ENCODE data around the gene LRCH4.
"Not testable (repeated sequence)": the region's sequence is repeated elsewhere in the genome, so short reads cannot be mapped to it uniquely, and the experiment has no call there.

LRCH4 gene

GRCh38 chr7:100545360-100546128, 40.4 kb downstream of the LRCH4 start:
- H3K27ac ChIP-seq: peak overlapping the region; percentile 100
- TF ChIP-seq ZFX (IDR thresholded peaks at IDR 0.05) (peak; percentile 15; the same call in 1 of the 2 replicates), CTCF (conservative IDR thresholded peaks at IDR 0.05) (no peak)

DNA sequence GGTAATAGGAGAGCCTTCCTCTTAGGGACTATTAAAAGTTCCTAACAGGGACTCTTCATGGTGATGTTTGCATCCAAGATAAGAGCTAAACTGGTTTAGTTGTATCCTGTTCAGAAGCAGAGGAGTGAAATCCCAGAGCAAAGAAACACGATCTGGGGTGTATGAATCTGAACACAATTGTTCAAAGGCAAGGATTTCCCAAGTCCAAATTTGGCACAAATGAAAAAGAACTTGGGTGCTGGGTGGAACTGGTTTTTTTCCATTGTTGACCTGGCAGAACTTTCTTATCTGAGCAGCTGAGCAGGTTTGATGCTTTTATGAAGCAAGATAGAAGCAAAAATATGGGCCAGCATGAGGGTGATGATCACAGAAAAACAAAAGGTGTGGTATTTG, 41.0 kb downstream of the LRCH4 start:
- TF ChIP-seq CTCF (conservative IDR thresholded peaks at IDR 0.05): no peak
- no peak for TF ChIP-seq ZFX (IDR thresholded peaks at IDR 0.05)
- peak overlapping the region; percentile 100 for H3K27ac ChIP-seq

DNA sequence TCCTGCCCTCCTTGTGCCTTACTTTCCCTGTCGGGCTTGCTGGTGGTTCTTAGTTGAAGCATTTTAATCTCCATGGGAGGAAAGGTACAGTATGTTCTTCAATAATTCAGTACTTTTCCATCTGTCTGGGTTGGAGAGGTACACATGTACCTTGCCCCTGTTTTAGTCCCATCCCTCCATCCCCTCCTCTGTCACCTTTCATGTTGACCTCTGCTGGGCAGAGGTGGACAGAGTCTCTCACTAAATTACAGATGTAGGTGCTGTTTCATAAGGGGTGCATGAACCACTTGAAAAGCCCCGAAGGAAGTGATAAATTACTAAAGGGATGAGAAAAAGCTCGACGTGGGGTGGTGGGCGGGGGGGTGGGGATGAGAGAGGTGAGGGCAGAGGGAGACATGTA, 41.5 kb downstream of the LRCH4 start:
- H3K27ac ChIP-seq: peak overlapping the region; percentile 100
- TF ChIP-seq ZFX (IDR thresholded peaks at IDR 0.05) (no peak), CTCF (conservative IDR thresholded peaks at IDR 0.05) (no peak)

GRCh38 chr7:100543586-100543985, 42.3 kb downstream of the LRCH4 start:
- peak overlapping the region; percentile 100 for H3K27ac ChIP-seq
- no peak for TF ChIP-seq ZFX (IDR thresholded peaks at IDR 0.05)
- no peak for TF ChIP-seq CTCF (conservative IDR thresholded peaks at IDR 0.05)

GRCh38 chr7:100541309-100541708, 44.6 kb downstream of the LRCH4 start:
- H3K27ac ChIP-seq: not testable (repeated sequence)

DNA sequence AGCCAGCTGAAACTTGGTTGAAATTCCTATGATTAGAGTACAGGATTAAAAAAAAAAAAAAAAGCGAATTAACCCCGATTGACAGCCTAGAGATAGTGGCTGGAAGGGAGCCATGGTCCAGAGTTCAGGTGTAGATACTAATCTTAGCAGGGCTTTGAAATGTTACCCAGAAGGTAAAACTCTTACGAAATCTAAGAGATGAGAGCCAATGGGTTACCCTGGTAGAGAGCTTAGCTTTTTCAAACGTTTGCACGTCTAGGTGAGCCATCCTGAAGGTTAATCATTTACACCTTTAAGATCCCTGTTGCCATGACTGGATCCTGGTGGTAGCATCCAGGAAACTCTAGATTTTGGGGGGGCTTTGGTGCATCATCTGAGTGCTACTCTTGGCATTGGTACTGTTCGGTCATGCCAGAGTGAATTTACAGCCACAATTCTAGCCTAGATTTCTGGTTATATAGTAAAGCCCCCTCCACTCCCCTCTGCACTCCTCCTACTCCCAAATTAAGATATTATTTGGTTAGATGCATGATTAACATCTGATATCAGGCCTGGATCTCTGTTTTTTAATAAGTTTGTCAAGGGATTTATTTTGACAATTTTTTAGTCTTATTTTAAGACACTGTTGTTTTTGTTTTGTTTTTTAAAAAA, 45.7 kb downstream of the LRCH4 start:
- H3K27ac ChIP-seq: peak overlapping the region; percentile 82
- TF ChIP-seq CTCF (conservative IDR thresholded peaks at IDR 0.05) (no peak), ZFX (IDR thresholded peaks at IDR 0.05) (no peak)

GRCh38 chr7:100539436-100540006, 46.4 kb downstream of the LRCH4 start:
- peak overlapping the region; percentile 82 for H3K27ac ChIP-seq
- TF ChIP-seq CTCF (conservative IDR thresholded peaks at IDR 0.05): no peak
- peak; percentile 57; the same call in 1 of the 2 replicates for TF ChIP-seq ZFX (IDR thresholded peaks at IDR 0.05)

All from C4-2B (cell line).